HG02840 (cell line): ENCODE measurements around the gene RNF217.
"Not testable (repeated sequence)": the region's sequence is repeated elsewhere in the genome, so short reads cannot be mapped to it uniquely, and the experiment has no call there.

ENCODE experiments used
- ATAC-seq: cut with Tn5 transposase; IDR thresholded peaks from one replicate; pipeline ENCODE4 v1.9.1; 2021; ENCODE audit warnings: mild to moderate bottlenecking, moderate library complexity, moderate number of reproducible peaks; ENCODE audit not compliant: unreplicated experiment, low FRiP score

The RNF217 gene

DNA sequence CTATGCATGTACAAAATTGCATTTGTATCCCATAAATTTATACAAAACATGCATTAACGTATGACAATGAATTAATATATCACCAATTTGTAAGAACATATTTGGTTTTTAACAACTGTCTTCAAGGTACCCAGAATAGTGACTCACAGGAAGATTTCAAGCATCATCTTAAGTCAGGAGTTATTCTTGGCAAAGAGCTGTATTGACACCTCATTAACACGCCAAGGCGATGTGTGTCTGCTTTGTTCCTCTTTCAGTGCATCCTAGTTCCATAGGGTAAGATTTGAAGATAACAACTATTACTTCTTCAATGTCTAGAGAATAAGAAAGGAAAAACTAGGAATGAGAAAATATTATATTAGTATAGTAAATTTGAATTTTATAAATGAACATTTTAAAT lies 155.6 kb downstream of the RNF217 start:
- ATAC-seq: no peak

DNA sequence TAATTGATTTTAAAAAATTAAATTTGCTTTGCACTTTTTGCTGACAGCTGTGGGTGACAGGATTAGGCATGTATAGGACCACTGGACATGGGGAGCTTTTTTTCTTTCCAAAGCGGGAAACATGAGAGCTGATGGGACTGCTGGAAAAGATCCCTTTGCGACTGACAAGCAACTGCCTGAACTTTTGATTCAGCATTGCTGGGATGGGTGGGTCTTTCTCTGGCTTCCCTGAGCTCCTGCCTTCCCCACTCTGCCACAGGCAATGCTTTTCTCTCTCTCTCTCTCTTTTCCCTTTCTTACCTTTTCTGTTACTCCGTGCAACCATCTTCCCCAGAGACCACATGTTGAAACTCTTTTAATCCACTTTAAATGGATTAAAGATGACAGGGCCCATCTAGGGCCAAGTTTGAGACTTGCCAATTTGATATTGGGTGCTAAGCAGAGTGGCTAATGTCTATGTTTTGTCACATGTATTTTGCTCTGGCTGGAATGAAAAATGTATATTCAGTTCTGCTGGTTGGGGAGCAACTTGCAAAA lies 157.9 kb downstream of the RNF217 start:
- ATAC-seq: no peak

DNA sequence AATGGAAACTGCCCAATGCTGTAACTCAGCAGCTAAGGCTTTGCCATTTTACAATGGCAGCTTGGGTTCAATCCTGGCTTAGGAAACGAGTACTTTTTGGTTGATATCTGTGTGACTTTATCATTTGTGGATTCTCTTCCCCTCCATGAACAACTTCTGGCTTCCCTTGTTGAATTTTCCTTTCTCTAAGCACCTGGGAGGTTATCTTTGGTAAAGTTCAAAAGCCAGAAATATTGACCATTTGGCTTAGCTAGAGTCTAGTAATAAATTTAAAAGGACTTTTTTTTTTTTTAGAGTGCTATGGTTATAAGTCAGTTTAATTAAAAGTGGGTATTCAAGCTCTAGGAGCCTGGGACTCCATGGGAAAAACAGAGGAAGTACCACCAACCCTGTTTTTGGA lies 159.7 kb downstream of the RNF217 start:
- no peak for ATAC-seq

DNA sequence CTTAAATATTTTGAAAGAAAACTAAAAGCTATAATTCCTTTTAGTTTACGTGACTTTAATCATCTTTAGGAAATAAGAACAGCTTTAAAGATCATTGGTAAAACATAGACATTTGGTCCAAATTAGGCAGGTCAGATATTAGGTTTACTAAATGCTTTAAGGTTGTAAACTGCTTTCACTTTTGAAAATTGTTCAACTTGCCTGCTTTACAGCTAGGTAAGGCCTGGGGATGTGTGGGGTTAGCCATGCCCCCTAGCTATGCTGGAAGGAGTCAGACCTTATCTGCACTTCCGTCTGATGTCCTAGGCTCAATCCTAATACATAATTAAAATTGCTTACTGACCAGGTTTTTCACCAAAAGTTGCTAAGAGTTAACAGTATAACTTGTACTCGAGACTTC lies 160.8 kb downstream of the RNF217 start:
- ATAC-seq: no peak

DNA sequence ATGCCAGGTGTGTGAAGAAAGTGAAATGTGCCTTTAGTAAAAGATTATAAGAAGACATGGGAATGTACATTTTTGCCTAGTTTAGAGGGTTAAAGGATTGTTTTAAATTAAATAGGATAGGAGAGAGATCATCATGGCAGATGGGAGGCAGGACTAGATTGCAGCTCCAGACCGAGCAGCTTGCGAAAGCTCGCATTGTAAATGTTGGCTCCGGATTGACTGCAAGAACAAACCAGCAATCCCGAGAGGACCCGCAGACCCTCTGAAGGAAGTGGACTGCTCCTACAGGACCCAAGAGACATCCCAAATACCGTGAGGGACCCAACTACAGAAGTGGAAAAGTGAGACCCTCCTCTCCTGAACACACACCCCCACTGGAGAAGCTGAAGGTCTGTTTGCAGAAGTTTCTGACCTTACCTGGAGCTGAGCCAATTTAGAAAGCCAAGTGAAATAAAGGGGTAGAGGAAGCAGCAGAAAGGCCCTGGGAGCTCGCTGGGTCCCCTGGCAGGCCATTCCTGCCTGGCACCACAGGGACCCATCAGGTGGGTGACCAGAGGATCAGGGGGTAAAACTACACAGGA lies 161.3 kb downstream of the RNF217 start:
- no peak for ATAC-seq

DNA sequence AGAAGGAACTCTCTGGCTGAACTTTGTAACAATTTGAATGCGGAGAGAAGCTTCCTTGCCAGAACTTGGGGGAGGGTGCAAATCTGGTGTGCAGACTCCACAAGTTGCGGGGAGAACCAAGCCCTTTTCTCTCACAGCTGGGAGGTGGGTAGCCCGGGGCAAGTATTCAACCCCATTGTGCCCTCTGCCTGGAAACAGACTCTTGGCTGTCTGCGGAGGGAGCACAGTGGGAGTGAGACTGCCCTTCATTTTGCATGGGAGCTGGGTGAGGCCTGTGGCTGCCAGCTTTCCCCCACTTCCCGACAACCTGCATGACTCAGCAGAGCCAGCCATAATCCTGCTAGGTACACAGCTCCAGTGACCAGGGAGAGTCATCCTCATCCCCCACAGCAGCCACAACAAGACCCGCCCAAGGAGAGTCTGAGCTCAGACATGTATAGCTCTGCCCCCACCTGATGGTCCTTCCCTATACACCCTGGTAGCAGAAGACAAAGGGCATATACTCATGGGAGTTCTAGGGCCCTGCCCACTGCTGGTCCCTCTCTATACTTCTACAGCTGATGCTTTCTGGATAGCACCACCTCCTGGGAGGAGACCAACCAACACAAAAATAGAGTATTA lies 161.9 kb downstream of the RNF217 start:
- ATAC-seq: no peak

DNA sequence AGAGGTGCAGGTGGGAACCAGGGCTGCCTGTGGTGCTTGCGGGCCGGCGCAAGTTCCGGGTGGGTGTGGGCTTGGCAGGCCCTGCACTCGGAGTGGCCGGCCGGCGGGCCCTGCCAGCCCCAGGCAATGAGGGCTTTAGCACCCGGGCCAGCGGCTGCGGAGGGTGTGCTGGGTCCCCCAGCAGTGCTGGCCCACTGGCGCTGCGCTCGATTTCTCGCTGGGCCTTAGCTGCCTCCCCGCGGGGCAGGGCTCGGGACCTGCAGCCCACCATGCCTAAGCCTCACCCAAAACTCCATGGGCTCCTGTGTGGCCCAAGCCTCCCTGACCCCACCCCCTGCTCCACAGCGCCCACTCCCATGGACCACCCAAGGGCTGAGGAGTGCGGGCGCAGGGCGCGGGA lies 163.6 kb downstream of the RNF217 start:
- ATAC-seq: not testable (repeated sequence)

DNA sequence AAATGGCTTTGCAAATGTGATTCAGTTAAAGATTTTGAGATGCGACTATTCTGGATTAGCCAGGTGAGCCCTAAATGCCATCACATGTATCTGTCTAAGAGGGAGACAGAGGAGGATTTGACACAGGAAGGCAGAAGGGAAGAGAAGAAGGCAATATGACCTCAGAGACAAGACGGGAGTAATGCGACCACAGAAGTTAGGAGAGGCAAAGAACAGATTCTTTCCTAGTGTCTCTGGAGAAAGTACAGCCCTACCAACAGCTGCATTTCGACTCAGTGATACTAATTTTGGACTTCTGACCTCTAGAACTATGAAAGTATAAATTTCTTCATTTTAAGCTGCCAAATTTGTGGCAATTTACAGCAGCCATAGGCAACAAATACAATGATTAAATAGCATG lies 167.1 kb downstream of the RNF217 start:
- no peak for ATAC-seq

DNA sequence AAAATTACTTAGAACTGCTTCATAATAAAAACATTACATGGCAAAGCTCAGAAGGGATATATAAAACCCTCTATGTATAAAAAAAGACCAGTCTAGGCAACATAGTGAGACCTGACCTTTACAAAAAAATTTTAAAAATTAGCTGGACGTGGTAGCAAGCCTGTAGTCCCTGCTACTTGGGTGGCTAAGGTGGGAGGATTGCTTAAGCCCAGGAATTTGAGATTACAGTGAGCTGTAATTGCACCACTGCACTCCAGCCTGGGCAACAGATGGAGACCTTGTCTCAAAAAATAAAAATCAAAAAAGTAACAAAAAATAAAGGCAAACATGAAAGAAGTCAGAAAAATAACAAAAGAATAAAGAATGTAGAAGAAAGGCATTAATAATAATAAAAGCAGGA lies 169.8 kb downstream of the RNF217 start:
- ATAC-seq: no peak

DNA sequence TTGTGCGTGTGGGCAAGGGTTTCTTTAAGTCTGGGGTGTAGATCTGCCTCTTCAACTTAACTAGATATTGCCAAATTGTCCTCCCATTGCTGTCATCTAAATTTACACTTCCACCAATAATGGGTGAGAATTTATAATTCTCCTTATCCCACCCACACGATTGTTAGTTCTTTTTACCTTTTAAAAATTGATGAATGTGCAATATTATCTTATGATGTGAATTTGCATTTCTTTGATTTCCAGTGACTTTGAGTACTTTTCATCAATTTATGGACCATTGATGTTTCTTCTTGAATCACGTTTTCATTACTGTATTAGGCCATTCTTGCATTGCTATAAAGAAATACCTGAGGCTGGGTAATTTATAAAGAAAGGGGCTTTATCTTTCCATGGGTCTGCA lies 174.1 kb downstream of the RNF217 start:
- ATAC-seq: no peak

DNA sequence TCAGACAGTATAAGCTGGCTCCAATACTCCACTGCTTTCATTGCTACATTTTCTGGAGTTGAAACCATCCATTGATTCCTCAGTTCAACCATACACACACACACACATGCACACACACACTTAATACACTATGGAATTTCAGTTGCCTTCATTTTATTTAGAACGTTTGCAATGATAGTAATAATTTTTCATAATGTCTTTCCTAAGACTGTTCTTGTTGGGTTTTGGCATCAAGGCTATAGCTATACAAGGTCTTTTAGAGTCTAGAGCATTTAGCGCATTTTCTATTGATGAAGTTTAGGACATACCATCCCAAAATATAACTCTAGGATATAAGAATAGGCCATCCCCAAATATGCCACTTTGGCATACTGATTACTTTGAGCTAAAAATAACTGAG lies 175.8 kb downstream of the RNF217 start:
- ATAC-seq: no peak

DNA sequence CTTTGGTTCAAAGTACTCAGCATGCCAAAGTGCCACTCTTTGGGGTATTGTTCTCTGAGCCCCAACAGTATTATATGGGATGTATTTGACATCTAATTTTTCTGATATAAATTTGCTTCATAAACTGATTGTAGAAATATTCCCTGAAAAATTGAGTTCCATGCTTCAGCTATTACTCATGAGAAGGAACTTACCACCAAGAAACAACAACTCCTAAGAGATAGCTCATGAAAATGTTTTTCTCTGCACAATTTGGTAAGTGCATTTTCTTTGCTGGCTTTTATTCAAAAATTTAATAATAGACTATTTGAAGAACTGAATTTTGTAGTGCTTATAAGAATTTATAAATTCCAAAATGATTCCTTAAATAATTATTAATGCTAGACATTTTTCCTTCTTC lies 178.6 kb downstream of the RNF217 start:
- no peak for ATAC-seq
